Activated B cell treated with CpG ODN at 0.5 μM for 24 hours (primary cell): ENCODE data around the gene NCAM2. TPM values are rescaled to one million over a fixed set of nuclear protein-coding genes. Genes with fewer than 3 reads are reported as not detected.
A peak's percentile ranks its signal among the peaks of the same experiment; 100 is the strongest.

Source experiments
- ATAC-seq: fragments of 200-7000 bp; cut with Tn5 transposase; one replicate; pipeline ENCODE4 v1.10.0; 2021; ENCODE audit warnings: low read depth, mild to moderate bottlenecking, moderate library complexity
- CTCF ChIA-PET: fragments of 350-600 bp; sonication (Branson Sonifier 250); formaldehyde crosslinking; loops from one replicate; lab custom pipeline; 2021; ENCODE audit warnings: antibody characterized with exemption; lab: Charles Lee
- POLR2A ChIA-PET: fragments of 350-600 bp; sonication (Branson Sonifier 250); formaldehyde crosslinking; loops from one replicate; lab custom pipeline; 2021; ENCODE audit warnings: antibody characterized with exemption; lab: Charles Lee
- DNase-seq: peaks from one replicate; pipeline ENCODE4 v3.0.0; 2022
- H3K27ac Mint-ChIP-seq: one replicate; pipeline ENCODE4 v1.8.0; 2020; ENCODE audit warnings: mixed read lengths
- H3K27me3 Mint-ChIP-seq: one replicate; pipeline ENCODE4 v1.8.0; 2021; ENCODE audit warnings: mixed read lengths
- H3K36me3 Mint-ChIP-seq: one replicate; pipeline ENCODE4 v1.8.0; 2021; ENCODE audit warnings: low read depth, mixed read lengths
- H3K4me1 Mint-ChIP-seq: one replicate; pipeline ENCODE4 v1.8.0; 2021; ENCODE audit warnings: mixed read lengths
- H3K4me3 Mint-ChIP-seq: one replicate; pipeline ENCODE4 v1.8.0; 2020; ENCODE audit warnings: mild to moderate bottlenecking, mixed read lengths
- H3K9me3 Mint-ChIP-seq: one replicate; pipeline ENCODE4 v1.8.0; 2020; ENCODE audit warnings: mixed read lengths
- CTCF ChIP-seq: fragments of 200-600 bp; IDR thresholded peaks from one replicate; pipeline ENCODE4 v1.8.0; 2022; ENCODE audit warnings: antibody characterized with exemption, mild to moderate bottlenecking
- intact Hi-C: fragments of 100-400 bp; cut with micrococcal nuclease; formaldehyde crosslinking; loops from one replicate; pipeline ENCODE4 v1.15.1; 2024
- total RNA-seq: library from RNA; stranded (reverse); gene quantifications from 2 replicates; pipeline ENCODE4 v1.2.3, GENCODE V29; 2022

The NCAM2 gene
- total RNA-seq: not detected in 2 replicates

GRCh38 chr21:20997636-20998455, at the start of gene NCAM2:
Gene NCAM2 (plus strand): TSS chr21:20998409.
- intact Hi-C loops: loop anchor here (5.0 kb wide), 1 partner anchor 924 kb away; no protein-coding TSS in a partner anchor
- H3K4me3 Mint-ChIP-seq: peak within 1 kb of the TSS; percentile 78
- POLR2A ChIA-PET: no interaction called here

GRCh38 chr21:20949884-20950283, 48.3 kb upstream of the NCAM2 start:
- Mint-ChIP-seq H3K27ac (no peak overlapping the region), H3K36me3 (no peaks in the 10 kb centered on the region), H3K9me3 (no peaks in the 10 kb centered on the region), H3K4me1 (no peaks in the 10 kb centered on the region), H3K4me3 (no peak overlapping the region), H3K27me3 (no peaks in the 10 kb centered on the region)
- ChIA-PET POLR2A (no interaction called here), CTCF (no interaction called here)
- DNase-seq: no peak
- no peak for ATAC-seq
- no peak for TF ChIP-seq CTCF
- intact Hi-C loops: no loop called here

More at GRCh38 chr21:20997636-20998455, at the start of gene NCAM2:
- ATAC-seq (peak; percentile 78), DNase-seq (peak; percentile 44)
- Mint-ChIP-seq H3K36me3 (no peaks in the 10 kb centered on the region), H3K9me3 (no peaks in the 10 kb centered on the region), H3K27ac (no peak within 1 kb of the TSS), H3K27me3 (peaks cover 21% of the 10 kb centered on the region), H3K4me1 (peaks cover 16% of the 10 kb centered on the region)
- CTCF ChIA-PET: interaction anchor here (0.7 kb wide), 2 partner anchors 162 to 1705 kb away, joined by 3 to 4 read pairs; no protein-coding TSS in a partner anchor
- TF ChIP-seq CTCF: no peak

- no peak for DNase-seq
- Mint-ChIP-seq H3K27me3 (no peaks in the 10 kb centered on the region), H3K27ac (no peak overlapping the region), H3K36me3 (no peaks in the 10 kb centered on the region), H3K9me3 (no peaks in the 10 kb centered on the region), H3K4me1 (no peaks in the 10 kb centered on the region), H3K4me3 (no peak overlapping the region)
- POLR2A ChIA-PET: no interaction called here
- CTCF ChIA-PET: no interaction called here
- TF ChIP-seq CTCF: no peak
- ATAC-seq: no peak
- intact Hi-C loops: no loop called here
Observed at GRCh38 chr21:20965816-20966215, 32.4 kb upstream of the NCAM2 start.

- no peaks in the 10 kb centered on the region for H3K4me1 Mint-ChIP-seq
- H3K36me3 Mint-ChIP-seq: no peaks in the 10 kb centered on the region
- POLR2A ChIA-PET: no interaction called here
- H3K9me3 Mint-ChIP-seq: no peaks in the 10 kb centered on the region
- intact Hi-C loops: no loop called here
- H3K27ac Mint-ChIP-seq: no peak overlapping the region
- CTCF ChIA-PET: no interaction called here
- TF ChIP-seq CTCF: no peak
- no peak overlapping the region for H3K4me3 Mint-ChIP-seq
- DNase-seq (no peak), ATAC-seq (no peak)
- no peaks in the 10 kb centered on the region for H3K27me3 Mint-ChIP-seq
Observed at GRCh38 chr21:20968391-20968790, 29.8 kb upstream of the NCAM2 start.

GRCh38 chr21:20970691-20971090, 27.5 kb upstream of the NCAM2 start:
- ChIA-PET POLR2A (no interaction called here), CTCF (no interaction called here)
- Mint-ChIP-seq H3K4me1 (no peaks in the 10 kb centered on the region), H3K27ac (no peak overlapping the region), H3K9me3 (no peaks in the 10 kb centered on the region), H3K4me3 (no peak overlapping the region), H3K36me3 (no peaks in the 10 kb centered on the region), H3K27me3 (no peaks in the 10 kb centered on the region)
- no peak for TF ChIP-seq CTCF
- intact Hi-C loops: no loop called here
- DNase-seq (no peak), ATAC-seq (no peak)
